GM12878 (cell line): Measurements from ENCODE around the gene PTGES2. TPM values are rescaled to one million over a fixed set of nuclear protein-coding genes. Genes with fewer than 3 reads are reported as not detected.
A peak's percentile ranks its signal among the peaks of the same experiment; 100 is the strongest.

ENCODE experiments used
- EED ChIP-seq: sonication (generic); IDR thresholded peaks from 2 replicates; pipeline ENCODE4 v1.6.1; 2016; ENCODE audit warnings: antibody characterized with exemption, low read depth
- FOXM1 ChIP-seq: IDR thresholded peaks from 2 replicates; pipeline ENCODE4 v1.6.1; 2012; ENCODE audit warnings: low read depth, mild to moderate bottlenecking, inconsistent platforms, low read length, moderate library complexity
- HDAC6 ChIP-seq: fragments of 200-600 bp; sonication (generic); IDR thresholded peaks from one replicate; pipeline ENCODE4 v1.8.0; 2017; ENCODE audit warnings: antibody characterized with exemption; ENCODE audit not compliant: unreplicated experiment
- IKZF1 ChIP-seq: fragments of 450-650 bp; conservative IDR thresholded peaks from 2 replicates; pipeline ENCODE4 v1.6.1; 2017; ENCODE audit warnings: antibody characterized with exemption, mild to moderate bottlenecking
- IKZF2 ChIP-seq, 2 experiments: fragments of 450-650 bp; IDR thresholded peaks; 2 replicates each; pipeline ENCODE4 v1.6.1; 2017; ENCODE audit warnings: mild to moderate bottlenecking in 2 of 2, moderate library complexity in 2 of 2
- IRF4 ChIP-seq: IDR thresholded peaks from 2 replicates; pipeline ENCODE4 v1.6.1; 2011; ENCODE audit warnings: low read depth, low read length
- NFXL1 ChIP-seq: fragments of 450-650 bp; IDR thresholded peaks from 2 replicates; pipeline ENCODE4 v1.6.1; 2017; ENCODE audit warnings: antibody characterized with exemption, mild to moderate bottlenecking, borderline replicate concordance
- PAX5 ChIP-seq: IDR thresholded peaks from 2 replicates; pipeline ENCODE4 v1.6.1; 2011; ENCODE audit warnings: low read depth, low read length, borderline replicate concordance
- SIN3A ChIP-seq: IDR thresholded peaks from 2 replicates; pipeline ENCODE4 v1.6.1; 2012; ENCODE audit warnings: low read depth, low read length, improper control_type of control experiment
- SMARCA5 ChIP-seq: fragments of 450-650 bp; IDR thresholded peaks from 2 replicates; pipeline ENCODE4 v1.6.1; 2017; ENCODE audit warnings: mild to moderate bottlenecking
- SMC3 ChIP-seq: IDR thresholded peaks from 2 replicates; pipeline ENCODE4 v1.6.1; 2011; ENCODE audit warnings: low read length, improper control_type of control experiment, borderline replicate concordance
- ZNF217 ChIP-seq: fragments of 450-650 bp; IDR thresholded peaks from 2 replicates; pipeline ENCODE4 v1.6.1; 2017; ENCODE audit warnings: antibody characterized with exemption, mild to moderate bottlenecking
- polyA plus RNA-seq, 11 experiments: library from polyadenylated mRNA; depleted of rRNA in 4 of 11; unstranded in 6 of 11; stranded (reverse) in 5 of 11; fragments of >200 nt; fragmentation: Nextera tagmentation in 4 of 11; fragmentation: Illumina TruSeq in 1 of 11; extraction: Ambion mirVana in 4 of 11; extraction: Trizol in 1 of 11; gene quantifications; 1 replicate in 1 of 11; 2 replicates in 10 of 11; pipeline versions ENCODE4 v1.2.1 to v1.2.3, GENCODE V29; 2011 to 2016; ENCODE audit warnings: inconsistent platforms in 2 of 11, missing spikeins in 2 of 11, low read depth in 1 of 11
- total RNA-seq, 4 experiments: library from RNA; depleted of rRNA in 3 of 4; stranded (reverse); fragments of >200 nt in 3 of 4; fragmentation: Illumina TruSeq in 1 of 4; extraction: Trizol in 1 of 4; gene quantifications; 2 replicates each; pipeline versions ENCODE4 v1.2.1 to v1.2.3, GENCODE V29; 2013 to 2021
- TF ChIP-seq, protein P1 (sequence below): fragments of 450-650 bp; IDR thresholded peaks from 2 replicates; pipeline ENCODE4 v1.6.1; 2017; ENCODE audit warnings: mild to moderate bottlenecking, moderate library complexity
- TF ChIP-seq, protein P2 (sequence below): IDR thresholded peaks from 2 replicates; pipeline ENCODE4 v1.6.1; 2012; ENCODE audit warnings: low read depth, low read length, improper control_type of control experiment
- TF ChIP-seq, protein P3 (sequence below): IDR thresholded peaks from 2 replicates; pipeline ENCODE4 v1.6.1; 2012; ENCODE audit warnings: low read length, inconsistent platforms
- TF ChIP-seq, protein P4 (sequence below): IDR thresholded peaks from 2 replicates; pipeline ENCODE4 v1.6.1; 2011; ENCODE audit warnings: low read depth, low read length, improper control_type of control experiment, borderline replicate concordance
- TF ChIP-seq, protein P5 (sequence below): fragments of 450-650 bp; IDR thresholded peaks from 2 replicates; pipeline ENCODE4 v1.6.1; 2017; ENCODE audit warnings: low read depth, mild to moderate bottlenecking, moderate library complexity

Gene PTGES2
- total and polyA plus RNA-seq, 10 of the 15 experiments (the other 5 are each of a cell fraction or from before 2014, with no cell fraction given): 2.1 to 141 (median 99.1) TPM

DNA sequence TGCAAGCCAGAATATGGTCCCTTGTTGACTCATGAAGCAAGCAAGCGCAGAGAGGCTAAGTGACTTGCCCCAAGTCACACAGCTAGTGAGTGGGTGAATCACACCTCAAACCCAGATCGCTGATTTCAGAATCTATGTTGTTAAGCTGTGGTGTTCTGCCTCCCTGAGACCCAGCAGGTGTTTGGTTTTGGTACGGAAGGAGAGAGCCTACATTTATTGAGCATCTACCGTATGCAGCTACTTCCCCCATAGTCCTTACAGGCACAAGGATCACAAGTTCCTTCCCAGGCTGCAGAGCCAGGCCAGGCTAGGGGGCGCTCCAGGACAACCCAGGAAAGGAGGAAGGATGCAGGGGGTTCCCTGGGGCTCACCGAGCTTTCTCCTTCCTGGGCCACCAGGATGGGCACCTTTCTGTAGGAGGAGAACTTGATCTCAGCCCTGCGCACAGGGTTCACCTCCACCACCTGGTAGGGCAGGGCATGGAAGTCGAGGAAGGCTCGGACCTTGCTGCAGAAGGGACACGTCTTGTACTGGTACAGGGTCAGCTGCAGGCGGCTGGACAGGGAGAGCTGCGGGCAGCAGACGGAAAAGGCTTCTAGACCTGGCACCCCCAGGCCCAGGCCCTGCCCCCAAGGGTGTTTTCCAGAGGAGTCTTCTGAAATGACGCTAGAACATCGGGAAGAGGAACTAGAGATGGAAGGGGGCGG is 2.5 kb downstream of the PTGES2 start (continued):
- TF ChIP-seq, protein P1, sequence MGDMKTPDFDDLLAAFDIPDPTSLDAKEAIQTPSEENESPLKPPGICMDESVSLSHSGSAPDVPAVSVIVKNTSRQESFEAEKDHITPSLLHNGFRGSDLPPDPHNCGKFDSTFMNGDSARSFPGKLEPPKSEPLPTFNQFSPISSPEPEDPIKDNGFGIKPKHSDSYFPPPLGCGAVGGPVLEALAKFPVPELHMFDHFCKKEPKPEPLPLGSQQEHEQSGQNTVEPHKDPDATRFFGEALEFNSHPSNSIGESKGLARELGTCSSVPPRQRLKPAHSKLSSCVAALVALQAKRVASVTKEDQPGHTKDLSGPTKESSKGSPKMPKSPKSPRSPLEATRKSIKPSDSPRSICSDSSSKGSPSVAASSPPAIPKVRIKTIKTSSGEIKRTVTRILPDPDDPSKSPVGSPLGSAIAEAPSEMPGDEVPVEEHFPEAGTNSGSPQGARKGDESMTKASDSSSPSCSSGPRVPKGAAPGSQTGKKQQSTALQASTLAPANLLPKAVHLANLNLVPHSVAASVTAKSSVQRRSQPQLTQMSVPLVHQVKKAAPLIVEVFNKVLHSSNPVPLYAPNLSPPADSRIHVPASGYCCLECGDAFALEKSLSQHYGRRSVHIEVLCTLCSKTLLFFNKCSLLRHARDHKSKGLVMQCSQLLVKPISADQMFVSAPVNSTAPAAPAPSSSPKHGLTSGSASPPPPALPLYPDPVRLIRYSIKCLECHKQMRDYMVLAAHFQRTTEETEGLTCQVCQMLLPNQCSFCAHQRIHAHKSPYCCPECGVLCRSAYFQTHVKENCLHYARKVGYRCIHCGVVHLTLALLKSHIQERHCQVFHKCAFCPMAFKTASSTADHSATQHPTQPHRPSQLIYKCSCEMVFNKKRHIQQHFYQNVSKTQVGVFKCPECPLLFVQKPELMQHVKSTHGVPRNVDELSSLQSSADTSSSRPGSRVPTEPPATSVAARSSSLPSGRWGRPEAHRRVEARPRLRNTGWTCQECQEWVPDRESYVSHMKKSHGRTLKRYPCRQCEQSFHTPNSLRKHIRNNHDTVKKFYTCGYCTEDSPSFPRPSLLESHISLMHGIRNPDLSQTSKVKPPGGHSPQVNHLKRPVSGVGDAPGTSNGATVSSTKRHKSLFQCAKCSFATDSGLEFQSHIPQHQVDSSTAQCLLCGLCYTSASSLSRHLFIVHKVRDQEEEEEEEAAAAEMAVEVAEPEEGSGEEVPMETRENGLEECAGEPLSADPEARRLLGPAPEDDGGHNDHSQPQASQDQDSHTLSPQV: 0 out of 2 replicates have a peak, but pooled peaks have one; percentile 67
- TF ChIP-seq SMARCA5 (peak; percentile 90), IKZF2 (IDR thresholded peaks at IDR 0.05) (peak; percentile 48 to 61; a peak in 3 of 4 replicates), HDAC6 (no peak), NFXL1 (peak; percentile 85; the same call in 1 of the 2 replicates), PAX5 (0 out of 2 replicates have a peak, but pooled peaks have one; percentile 9), EED (peak; percentile 24; the same call in 1 of the 2 replicates), ZNF217 (peak; percentile 39; the same call in 1 of the 2 replicates), IRF4 (0 out of 2 replicates have a peak, but pooled peaks have one; percentile 13), SMC3 (peak; percentile 43; the same call in 1 of the 2 replicates), IKZF1 (peak; percentile 73), FOXM1 (no peak), SIN3A (peak; percentile 57; the same call in 1 of the 2 replicates)
- TF ChIP-seq, protein P2, sequence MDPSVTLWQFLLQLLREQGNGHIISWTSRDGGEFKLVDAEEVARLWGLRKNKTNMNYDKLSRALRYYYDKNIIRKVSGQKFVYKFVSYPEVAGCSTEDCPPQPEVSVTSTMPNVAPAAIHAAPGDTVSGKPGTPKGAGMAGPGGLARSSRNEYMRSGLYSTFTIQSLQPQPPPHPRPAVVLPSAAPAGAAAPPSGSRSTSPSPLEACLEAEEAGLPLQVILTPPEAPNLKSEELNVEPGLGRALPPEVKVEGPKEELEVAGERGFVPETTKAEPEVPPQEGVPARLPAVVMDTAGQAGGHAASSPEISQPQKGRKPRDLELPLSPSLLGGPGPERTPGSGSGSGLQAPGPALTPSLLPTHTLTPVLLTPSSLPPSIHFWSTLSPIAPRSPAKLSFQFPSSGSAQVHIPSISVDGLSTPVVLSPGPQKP: no peak
- TF ChIP-seq, protein P3, sequence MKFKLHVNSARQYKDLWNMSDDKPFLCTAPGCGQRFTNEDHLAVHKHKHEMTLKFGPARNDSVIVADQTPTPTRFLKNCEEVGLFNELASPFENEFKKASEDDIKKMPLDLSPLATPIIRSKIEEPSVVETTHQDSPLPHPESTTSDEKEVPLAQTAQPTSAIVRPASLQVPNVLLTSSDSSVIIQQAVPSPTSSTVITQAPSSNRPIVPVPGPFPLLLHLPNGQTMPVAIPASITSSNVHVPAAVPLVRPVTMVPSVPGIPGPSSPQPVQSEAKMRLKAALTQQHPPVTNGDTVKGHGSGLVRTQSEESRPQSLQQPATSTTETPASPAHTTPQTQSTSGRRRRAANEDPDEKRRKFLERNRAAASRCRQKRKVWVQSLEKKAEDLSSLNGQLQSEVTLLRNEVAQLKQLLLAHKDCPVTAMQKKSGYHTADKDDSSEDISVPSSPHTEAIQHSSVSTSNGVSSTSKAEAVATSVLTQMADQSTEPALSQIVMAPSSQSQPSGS: no peak
- TF ChIP-seq, protein P4, sequence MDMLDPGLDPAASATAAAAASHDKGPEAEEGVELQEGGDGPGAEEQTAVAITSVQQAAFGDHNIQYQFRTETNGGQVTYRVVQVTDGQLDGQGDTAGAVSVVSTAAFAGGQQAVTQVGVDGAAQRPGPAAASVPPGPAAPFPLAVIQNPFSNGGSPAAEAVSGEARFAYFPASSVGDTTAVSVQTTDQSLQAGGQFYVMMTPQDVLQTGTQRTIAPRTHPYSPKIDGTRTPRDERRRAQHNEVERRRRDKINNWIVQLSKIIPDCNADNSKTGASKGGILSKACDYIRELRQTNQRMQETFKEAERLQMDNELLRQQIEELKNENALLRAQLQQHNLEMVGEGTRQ: no peak
- TF ChIP-seq, protein P5, sequence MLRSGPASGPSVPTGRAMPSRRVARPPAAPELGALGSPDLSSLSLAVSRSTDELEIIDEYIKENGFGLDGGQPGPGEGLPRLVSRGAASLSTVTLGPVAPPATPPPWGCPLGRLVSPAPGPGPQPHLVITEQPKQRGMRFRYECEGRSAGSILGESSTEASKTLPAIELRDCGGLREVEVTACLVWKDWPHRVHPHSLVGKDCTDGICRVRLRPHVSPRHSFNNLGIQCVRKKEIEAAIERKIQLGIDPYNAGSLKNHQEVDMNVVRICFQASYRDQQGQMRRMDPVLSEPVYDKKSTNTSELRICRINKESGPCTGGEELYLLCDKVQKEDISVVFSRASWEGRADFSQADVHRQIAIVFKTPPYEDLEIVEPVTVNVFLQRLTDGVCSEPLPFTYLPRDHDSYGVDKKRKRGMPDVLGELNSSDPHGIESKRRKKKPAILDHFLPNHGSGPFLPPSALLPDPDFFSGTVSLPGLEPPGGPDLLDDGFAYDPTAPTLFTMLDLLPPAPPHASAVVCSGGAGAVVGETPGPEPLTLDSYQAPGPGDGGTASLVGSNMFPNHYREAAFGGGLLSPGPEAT: peak; percentile 73
